GM21576 (cell line): ENCODE measurements around the gene HDAC7.

Source experiments
- ATAC-seq: cut with Tn5 transposase; IDR thresholded peaks from one replicate; pipeline ENCODE4 v1.9.1; 2021; ENCODE audit warnings: mild to moderate bottlenecking, moderate library complexity; ENCODE audit not compliant: unreplicated experiment

The HDAC7 gene

GRCh38 chr12:47819896-47820630 lies at the start of gene HDAC7:
TSS of gene HDAC7 (minus strand) at chr12:47819903. CDS start at chr12:47819785, 118 bp downstream.
- ATAC-seq = peak; percentile 23

DNA sequence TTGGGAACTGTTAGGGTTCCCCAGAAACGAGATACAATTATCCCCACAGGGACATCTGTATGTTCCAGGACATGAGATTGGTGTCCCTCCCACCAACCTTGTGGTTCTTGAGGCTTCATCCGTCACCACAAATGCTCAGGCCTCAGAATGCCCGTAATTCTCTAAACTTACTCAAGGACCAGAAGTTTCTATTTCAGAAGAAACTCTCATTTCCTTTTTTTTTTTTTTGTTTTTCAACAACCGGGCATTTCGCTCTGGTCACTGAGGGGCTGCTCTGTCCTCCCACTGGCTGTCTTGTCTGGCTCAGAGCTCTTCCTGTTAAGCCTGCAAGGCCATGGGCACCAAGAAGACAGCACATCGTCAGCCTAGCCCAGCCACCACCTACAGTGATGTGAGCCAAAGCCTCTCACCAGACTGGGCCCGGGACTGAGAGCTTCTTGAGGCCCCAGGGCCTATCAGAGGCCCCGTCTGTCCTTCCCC lies 48.9 kb upstream of the HDAC7 start:
- peak; percentile 67 for ATAC-seq

DNA sequence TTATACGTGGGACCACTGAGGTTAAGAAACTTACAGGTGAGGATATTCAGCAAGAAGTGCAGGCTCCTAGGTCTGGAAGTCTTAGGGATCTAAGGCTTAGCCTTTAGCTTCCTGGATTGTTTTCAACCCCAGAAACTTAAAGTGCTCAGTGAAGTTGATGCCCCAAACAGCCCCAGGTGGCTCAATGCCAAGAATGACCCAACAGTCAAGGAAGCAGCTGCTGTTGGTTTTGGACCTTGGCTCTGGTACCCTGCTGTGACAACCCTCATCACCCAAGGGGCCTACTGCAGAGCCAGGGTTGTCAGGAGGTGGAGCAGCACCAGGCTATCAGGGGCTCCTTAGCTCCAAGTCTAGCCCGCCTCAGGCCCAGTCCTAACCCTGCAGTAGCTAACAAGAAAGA lies 48.3 kb upstream of the HDAC7 start:
- ATAC-seq = peak; percentile 4

DNA sequence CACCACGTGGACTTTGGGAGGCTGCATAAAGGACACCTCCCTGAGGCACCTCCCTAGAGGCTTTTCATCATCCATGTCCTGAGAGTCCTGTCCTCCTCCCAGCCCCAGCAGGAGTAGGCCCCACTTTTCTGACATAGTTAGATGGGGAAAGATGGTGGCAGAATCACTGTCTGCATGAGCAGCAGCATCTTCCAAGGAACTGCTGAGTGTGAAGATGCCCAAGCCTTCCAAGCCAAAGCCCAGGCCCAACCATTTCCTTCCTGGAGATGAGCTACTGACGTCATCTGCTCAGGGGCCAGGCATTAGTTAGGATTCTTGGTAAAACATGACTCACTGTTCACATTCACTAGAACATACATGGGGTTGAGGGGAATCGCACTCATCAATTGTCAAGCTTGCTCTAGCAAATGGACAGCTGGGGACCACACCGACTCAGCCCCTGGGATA lies 47.8 kb upstream of the HDAC7 start:
- ATAC-seq = no peak

DNA sequence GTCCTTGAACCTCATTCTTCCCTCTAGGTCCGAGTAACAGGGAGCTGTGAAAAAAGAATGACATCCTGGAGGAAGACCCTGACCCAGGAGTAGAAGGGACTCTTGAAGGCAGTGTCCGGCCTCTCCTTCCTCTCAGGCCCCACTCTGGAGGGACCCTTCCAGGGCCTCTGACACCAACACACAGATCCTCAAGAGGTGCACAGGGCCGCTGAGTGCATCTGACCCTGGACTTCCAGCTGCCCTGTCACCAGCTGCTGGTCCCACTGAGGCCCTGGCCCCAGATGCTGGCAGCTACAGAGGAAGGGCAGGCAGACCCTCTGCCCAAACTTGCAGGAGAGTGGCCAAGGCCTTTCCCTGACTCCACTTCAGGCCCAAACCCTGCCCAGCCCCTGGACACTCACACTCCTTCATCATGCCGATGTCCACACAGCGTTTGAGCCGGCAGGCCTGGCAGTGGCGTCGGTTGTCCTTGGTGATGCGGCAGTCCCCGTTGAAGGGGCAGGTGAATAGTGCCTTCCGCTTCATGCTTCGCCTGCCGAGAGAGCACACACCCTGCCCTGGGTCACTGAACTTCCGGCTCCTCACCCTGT lies 45.0 kb upstream of the HDAC7 start:
- ATAC-seq = no peak

DNA sequence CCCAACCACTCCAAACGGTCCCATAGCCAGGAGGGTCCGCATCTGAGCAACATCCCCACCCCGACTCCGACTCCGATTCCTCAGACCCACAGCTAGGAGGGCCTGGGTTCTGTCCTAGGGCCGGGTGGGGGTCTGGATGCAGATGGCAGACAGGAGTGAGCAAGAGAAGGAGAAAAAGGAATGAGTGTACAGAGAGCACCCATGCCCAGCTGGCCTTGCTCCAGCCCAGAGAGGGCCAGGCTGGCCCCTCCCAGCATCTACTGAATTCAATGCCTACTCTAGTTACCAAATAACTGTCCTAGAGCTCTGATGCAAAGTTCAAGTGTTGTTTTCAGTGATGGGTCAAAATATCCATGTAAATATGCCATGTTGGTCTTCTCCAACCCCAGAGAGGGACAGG lies 44.3 kb upstream of the HDAC7 start:
- no peak for ATAC-seq

- ATAC-seq = no peak
Observed at GRCh38 chr12:47863467-47863866, 43.8 kb upstream of the HDAC7 start.

DNA sequence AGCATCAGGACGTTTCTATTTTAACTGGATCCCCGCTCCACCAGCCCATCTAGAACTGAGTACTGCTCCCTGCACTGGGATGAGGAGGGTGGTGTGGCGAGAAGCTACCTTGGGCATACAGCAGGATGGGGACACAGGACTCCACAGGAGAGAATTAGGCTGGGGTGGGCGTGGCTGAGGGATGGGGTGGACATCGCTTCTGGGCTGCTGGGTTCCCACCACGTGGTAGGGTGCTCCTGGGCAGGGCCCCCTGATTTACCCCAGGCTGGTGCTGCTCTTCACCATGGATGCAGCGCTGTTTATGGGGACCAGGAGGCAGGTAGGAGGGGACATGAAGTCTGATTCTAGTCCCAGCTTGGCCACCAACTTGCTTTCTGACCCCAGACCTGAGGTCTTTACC lies 43.2 kb upstream of the HDAC7 start:
- no peak for ATAC-seq

GRCh38 chr12:47862167-47862750 lies 42.6 kb upstream of the HDAC7 start:
- no peak for ATAC-seq

DNA sequence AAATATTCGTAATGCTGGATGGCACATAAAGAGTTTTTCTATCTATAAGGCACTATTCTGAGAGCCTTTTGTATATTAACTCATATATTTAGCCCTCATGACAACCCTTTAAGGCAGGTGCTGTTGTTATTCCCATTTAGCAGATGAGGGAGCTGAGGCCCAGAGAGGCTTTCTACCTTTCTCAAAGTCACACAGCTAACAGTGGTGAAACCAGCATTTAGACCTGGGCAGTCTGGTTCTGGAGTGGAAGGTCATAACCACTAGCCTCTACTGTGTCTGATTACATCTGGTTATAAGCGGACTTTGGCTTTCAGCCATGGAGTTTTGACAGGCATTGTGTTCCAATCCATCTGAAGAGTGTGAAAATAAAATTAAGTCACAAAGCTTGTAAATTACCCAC lies 41.2 kb upstream of the HDAC7 start:
- no peak for ATAC-seq

- ATAC-seq = no peak
Observed at GRCh38 chr12:47860279-47860841, 40.7 kb upstream of the HDAC7 start.

- ATAC-seq = no peak
Observed at GRCh38 chr12:47858511-47859266, 39.0 kb upstream of the HDAC7 start.

GRCh38 chr12:47856721-47857575 lies 37.2 kb upstream of the HDAC7 start:
- no peak for ATAC-seq

DNA sequence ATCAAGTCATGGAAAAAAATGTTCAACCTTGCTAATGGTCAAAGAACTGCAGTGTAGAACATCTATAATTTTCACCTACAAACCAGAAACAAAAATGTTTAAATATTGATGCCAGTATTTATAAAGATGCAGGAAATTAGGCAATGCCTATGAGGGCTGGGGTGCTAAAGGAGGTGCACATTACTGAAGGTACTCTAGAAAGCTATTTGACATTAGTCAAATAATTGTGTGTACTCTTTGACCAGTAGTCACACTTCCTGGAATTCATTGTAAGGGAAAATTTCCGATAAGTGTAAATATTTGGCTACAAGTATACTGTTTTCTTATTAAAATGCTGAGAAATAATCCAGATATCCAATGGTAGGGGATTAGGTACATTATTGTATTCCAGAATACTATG lies 36.4 kb upstream of the HDAC7 start:
- no peak for ATAC-seq

- ATAC-seq = no peak
Observed at GRCh38 chr12:47855502-47855901, 35.8 kb upstream of the HDAC7 start.

- no peak for ATAC-seq
Observed at GRCh38 chr12:47854531-47854930, 34.8 kb upstream of the HDAC7 start.

DNA sequence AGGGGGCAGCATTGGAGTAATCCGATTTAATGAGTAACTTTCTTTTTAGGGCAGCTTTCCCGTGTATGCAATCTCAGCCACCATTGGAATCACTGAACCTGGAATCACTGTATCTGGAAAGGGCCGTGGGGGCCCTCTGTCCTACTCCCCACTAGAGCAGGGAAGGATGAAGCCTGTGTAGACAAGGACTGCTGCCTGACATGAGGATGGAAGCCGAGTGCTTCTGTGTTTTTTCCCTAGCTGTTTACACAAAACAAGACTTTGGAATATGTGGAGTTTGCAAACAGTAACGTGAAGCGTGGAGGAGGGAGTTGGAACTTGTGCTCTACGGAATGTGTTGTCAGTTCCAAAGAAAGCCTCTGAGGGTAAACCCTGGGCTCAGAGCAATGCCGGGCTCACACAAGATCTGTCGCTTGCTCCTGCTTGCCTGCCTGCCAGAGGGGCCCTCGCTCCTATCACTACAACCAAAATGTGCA lies 32.4 kb upstream of the HDAC7 start:
- no peak for ATAC-seq

- ATAC-seq = no peak
Observed at GRCh38 chr12:47851303-47851952, 31.7 kb upstream of the HDAC7 start.
